OCI-LY7 (cell line): ENCODE results near the gene SOBP. TPM values are rescaled to one million over a fixed set of nuclear protein-coding genes. Genes with fewer than 3 reads are reported as not detected.

Experiments
- BruUV-seq: library from RNA; stranded (reverse); fragments of 400-500 nt; replicated peaks from 2 replicates; lab custom pipeline; 2021; lab: Mats Ljungman, UMichigan
- CTCF ChIA-PET: fragments of 300-600 bp; sonication (Branson Sonifier 250); formaldehyde crosslinking; loops from one replicate; lab custom pipeline; 2022; ENCODE audit warnings: antibody characterized with exemption; ENCODE audit not compliant: unreplicated experiment; lab: Charles Lee
- POLR2A ChIA-PET: fragments of 300-600 bp; sonication (Branson Sonifier 250); formaldehyde crosslinking; loops from one replicate; lab custom pipeline; 2022; ENCODE audit warnings: antibody characterized with exemption; lab: Charles Lee
- DNase-seq: peaks from one replicate; pipeline ENCODE4 v3.0.0-alpha.2; 2015; ENCODE audit warnings: low spot score
- H2AFZ ChIP-seq: fragments of 200-600 bp; sonication (generic), shearing (Covaris generic); 2 replicates; pipeline ENCODE4 v1.6.1; 2014; ENCODE audit warnings: mild to moderate bottlenecking, antibody characterized with exemption, low read length, moderate library complexity
- H3K27ac ChIP-seq: fragments of 200-600 bp; sonication (generic); 2 replicates; pipeline ENCODE4 v1.5.1; 2014; ENCODE audit warnings: mixed run types, low read depth, mild to moderate bottlenecking, moderate library complexity, low read length, inconsistent platforms; ENCODE audit not compliant: poor library complexity, severe bottlenecking
- H3K36me3 ChIP-seq: fragments of 200-600 bp; sonication (generic); 2 replicates; pipeline ENCODE4 v1.6.1; 2014; ENCODE audit warnings: mild to moderate bottlenecking, antibody characterized with exemption, low read length, moderate library complexity, mixed read lengths; ENCODE audit not compliant: insufficient read depth
- H3K4me1 ChIP-seq: fragments of 200-600 bp; sonication (generic); 2 replicates; pipeline ENCODE4 v1.5.1; 2014; ENCODE audit warnings: mild to moderate bottlenecking, low read length; ENCODE audit not compliant: insufficient read depth, poor library complexity, severe bottlenecking
- H3K4me2 ChIP-seq: fragments of 200-600 bp; sonication (generic); 2 replicates; pipeline ENCODE4 v1.6.1; 2014; ENCODE audit warnings: mild to moderate bottlenecking, low read length
- H3K4me3 ChIP-seq: fragments of 200-600 bp; sonication (generic); 2 replicates; pipeline ENCODE4 v1.5.1; 2014; ENCODE audit warnings: mild to moderate bottlenecking, low read depth, low read length; ENCODE audit not compliant: poor library complexity, severe bottlenecking
- H3K79me2 ChIP-seq: fragments of 200-600 bp; sonication (generic); 2 replicates; pipeline ENCODE4 v1.6.1; 2016; ENCODE audit warnings: low read depth, mild to moderate bottlenecking, low read length, moderate library complexity, mixed read lengths; ENCODE audit not compliant: insufficient read depth
- H3K9me2 ChIP-seq: fragments of 200-600 bp; sonication (generic); 2 replicates; pipeline ENCODE4 v1.6.1; 2016; ENCODE audit warnings: mild to moderate bottlenecking, low read length, mixed read lengths; ENCODE audit not compliant: insufficient read depth
- H3K9me3 ChIP-seq: fragments of 200-600 bp; sonication (generic); 2 replicates; pipeline ENCODE4 v1.6.1; 2014; ENCODE audit warnings: mild to moderate bottlenecking, mixed run types, low read length, mixed read lengths
- H4K20me1 ChIP-seq: fragments of 200-600 bp; sonication (generic); 2 replicates; pipeline ENCODE4 v1.6.1; 2014; ENCODE audit warnings: mild to moderate bottlenecking, antibody characterized with exemption, low read length, moderate library complexity, mixed read lengths; ENCODE audit not compliant: insufficient read depth
- EZH2phosphoT487 ChIP-seq: fragments of 200-600 bp; sonication (generic); IDR thresholded peaks from 2 replicates; pipeline ENCODE4 v1.6.1; 2018; ENCODE audit warnings: low read depth, borderline replicate concordance, mild to moderate bottlenecking, mixed run types, antibody characterized with exemption, low read length, moderate library complexity, mixed read lengths
- intact Hi-C: fragments of 100-400 bp; cut with micrococcal nuclease; formaldehyde crosslinking; loops from one replicate; pipeline ENCODE4 v1.10.0; 2022; ENCODE audit not compliant: unreplicated experiment
- total RNA-seq, 2 experiments: library from RNA; depleted of rRNA in 1 of 2; stranded (reverse); fragments of >200 nt in 1 of 2; shearing (Covaris generic) in 1 of 2; gene quantifications; 2 replicates each; pipeline ENCODE4 v1.2.3, GENCODE V29; 2014 to 2022
- TF ChIP-seq, protein P1 (sequence below): fragments of 200-600 bp; sonication (generic); conservative IDR thresholded peaks from 2 replicates; pipeline ENCODE4 v1.5.1; 2014; ENCODE audit warnings: mild to moderate bottlenecking, antibody characterized with exemption, low read length, moderate library complexity, mixed read lengths

Gene SOBP
- total RNA-seq, 2 experiments from 2014 or later = 21.5 to 29.4 TPM

DNA sequence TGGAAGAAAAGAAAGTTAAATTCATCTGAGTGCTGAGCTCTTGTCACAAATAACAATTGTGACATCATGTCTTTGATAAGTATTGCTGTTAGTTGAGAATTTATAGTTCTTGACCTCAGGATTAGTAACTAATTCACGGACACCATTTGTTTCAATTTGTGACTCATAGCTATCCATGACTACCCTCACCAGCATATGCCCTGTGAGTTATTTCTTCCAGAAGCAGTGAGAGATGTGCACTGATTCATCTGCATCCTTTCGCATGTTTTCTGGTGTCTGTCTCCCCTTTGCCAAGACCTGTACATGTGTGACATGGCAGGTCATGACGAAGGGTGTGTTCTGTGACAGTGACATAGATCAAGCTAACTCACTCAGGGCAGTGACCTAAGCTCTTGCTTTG lies 86.9 kb downstream of the SOBP start:
- DNase-seq = no peak
- H3K36me3 ChIP-seq = peaks cover 51% of the 10 kb centered on the region
- no TSS peak for BruUV-seq
- H3K9me3 ChIP-seq = no peaks in the 10 kb centered on the region
- H2AFZ ChIP-seq = no peak overlapping the region
- no peaks in the 10 kb centered on the region for H3K79me2 ChIP-seq
- CTCF ChIA-PET = no interaction called here
- POLR2A ChIA-PET = interaction anchor here (0.5 to 1.7 kb wide), 3 partner anchors 9 to 1772 kb away, joined by 3 to 5 read pairs (median 5); no protein-coding TSS in a partner anchor
- intact Hi-C loops = no loop called here
- H3K4me1 ChIP-seq = peaks cover 16% of the 10 kb centered on the region
- no peak overlapping the region for H3K27ac ChIP-seq
- H4K20me1 ChIP-seq = no peaks in the 10 kb centered on the region
- TF ChIP-seq EZH2phosphoT487 = no peak
- TF ChIP-seq, protein P1, sequence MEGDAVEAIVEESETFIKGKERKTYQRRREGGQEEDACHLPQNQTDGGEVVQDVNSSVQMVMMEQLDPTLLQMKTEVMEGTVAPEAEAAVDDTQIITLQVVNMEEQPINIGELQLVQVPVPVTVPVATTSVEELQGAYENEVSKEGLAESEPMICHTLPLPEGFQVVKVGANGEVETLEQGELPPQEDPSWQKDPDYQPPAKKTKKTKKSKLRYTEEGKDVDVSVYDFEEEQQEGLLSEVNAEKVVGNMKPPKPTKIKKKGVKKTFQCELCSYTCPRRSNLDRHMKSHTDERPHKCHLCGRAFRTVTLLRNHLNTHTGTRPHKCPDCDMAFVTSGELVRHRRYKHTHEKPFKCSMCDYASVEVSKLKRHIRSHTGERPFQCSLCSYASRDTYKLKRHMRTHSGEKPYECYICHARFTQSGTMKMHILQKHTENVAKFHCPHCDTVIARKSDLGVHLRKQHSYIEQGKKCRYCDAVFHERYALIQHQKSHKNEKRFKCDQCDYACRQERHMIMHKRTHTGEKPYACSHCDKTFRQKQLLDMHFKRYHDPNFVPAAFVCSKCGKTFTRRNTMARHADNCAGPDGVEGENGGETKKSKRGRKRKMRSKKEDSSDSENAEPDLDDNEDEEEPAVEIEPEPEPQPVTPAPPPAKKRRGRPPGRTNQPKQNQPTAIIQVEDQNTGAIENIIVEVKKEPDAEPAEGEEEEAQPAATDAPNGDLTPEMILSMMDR = no peak
- no peak overlapping the region for H3K4me3 ChIP-seq
- H3K9me2 ChIP-seq = no peaks in the 10 kb centered on the region
- no peak overlapping the region for H3K4me2 ChIP-seq

DNA sequence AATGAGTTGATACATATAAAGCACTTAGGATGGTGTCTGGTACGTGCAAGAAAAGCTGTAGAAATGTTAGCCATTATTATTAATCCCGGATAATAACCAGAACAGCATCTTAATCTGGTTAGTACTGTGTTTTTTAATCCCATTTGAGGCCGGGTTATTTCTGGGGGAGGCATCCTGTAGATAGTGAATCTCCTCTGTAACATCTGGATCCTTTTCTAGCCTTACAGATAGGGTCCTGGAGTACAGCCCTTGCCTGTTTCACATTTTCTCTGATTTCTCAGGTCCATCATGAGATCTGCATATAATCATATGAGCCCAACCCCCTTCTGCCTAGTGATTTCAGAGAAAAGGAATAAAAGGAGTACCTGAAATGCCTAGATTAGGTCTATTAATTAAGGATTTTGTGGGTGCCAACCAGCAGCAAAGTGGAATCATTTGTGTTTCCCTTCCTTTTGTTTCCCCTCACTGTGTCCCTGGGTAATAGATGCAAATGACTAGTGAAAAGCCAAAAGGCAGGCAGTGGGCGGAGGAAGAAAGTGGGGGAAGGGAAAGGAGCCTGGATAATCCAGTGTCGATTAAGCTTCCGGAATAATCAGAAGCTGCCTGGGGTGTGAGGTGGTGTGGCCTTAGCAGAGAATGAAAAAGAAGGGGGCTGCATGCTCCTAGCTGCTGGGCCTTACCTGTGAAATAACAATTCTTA lies 88.9 kb downstream of the SOBP start:
- CTCF ChIA-PET = no interaction called here
- no peak for DNase-seq

More for the DNA sequence above, 88.9 kb downstream of the SOBP start:
- peaks cover 51% of the 10 kb centered on the region for H3K36me3 ChIP-seq
- H3K9me3 ChIP-seq = no peaks in the 10 kb centered on the region
- intact Hi-C loops = no loop called here
- no peaks in the 10 kb centered on the region for H4K20me1 ChIP-seq
- H3K79me2 ChIP-seq = no peaks in the 10 kb centered on the region
- no peak overlapping the region for H3K4me3 ChIP-seq
- no peaks in the 10 kb centered on the region for H3K4me1 ChIP-seq
- H3K27ac ChIP-seq = no peak overlapping the region
- no peaks in the 10 kb centered on the region for H3K9me2 ChIP-seq
- POLR2A ChIA-PET = interaction anchor here (1.1 kb wide), 1 partner anchor 9 kb away, joined by 4 read pairs; no protein-coding TSS in a partner anchor
- TF ChIP-seq, protein P1 = no peak
- TF ChIP-seq EZH2phosphoT487 = no peak
- no TSS peak for BruUV-seq
- H2AFZ ChIP-seq = no peak overlapping the region
- no peak overlapping the region for H3K4me2 ChIP-seq
